ENCODE measurements around the gene CEP89.

DNA sequence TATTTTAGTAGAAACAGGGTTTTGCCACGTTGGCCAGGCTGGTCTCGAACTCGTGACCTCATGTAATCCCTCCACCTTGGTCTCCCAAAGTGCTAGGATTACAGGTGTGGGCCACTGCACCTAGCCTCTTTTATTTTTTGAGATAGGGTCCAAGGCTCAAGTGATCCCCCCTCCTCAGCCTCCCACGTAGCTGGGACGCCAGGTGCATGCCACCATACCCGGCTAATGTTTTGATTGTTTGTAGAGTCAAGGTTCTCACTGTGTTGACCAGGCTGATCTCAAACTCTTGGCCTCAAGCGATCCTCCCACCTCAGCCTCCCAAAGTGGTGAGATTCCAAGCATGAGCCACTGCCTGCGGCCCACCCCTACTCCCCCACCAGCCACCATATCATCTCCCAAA is 108.5 kb downstream of the CEP89 start:
- TF ChIP-seq, protein P1, sequence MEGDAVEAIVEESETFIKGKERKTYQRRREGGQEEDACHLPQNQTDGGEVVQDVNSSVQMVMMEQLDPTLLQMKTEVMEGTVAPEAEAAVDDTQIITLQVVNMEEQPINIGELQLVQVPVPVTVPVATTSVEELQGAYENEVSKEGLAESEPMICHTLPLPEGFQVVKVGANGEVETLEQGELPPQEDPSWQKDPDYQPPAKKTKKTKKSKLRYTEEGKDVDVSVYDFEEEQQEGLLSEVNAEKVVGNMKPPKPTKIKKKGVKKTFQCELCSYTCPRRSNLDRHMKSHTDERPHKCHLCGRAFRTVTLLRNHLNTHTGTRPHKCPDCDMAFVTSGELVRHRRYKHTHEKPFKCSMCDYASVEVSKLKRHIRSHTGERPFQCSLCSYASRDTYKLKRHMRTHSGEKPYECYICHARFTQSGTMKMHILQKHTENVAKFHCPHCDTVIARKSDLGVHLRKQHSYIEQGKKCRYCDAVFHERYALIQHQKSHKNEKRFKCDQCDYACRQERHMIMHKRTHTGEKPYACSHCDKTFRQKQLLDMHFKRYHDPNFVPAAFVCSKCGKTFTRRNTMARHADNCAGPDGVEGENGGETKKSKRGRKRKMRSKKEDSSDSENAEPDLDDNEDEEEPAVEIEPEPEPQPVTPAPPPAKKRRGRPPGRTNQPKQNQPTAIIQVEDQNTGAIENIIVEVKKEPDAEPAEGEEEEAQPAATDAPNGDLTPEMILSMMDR (IDR thresholded peaks at IDR 0.05; ENCODE audit: low read depth, low read length, poor library complexity, severe bottlenecking) = no peak
- no peak for TF ChIP-seq EZH2phosphoT487 (IDR thresholded peaks at IDR 0.05; ENCODE audit: borderline replicate concordance, low read length)

Data from DOHH2 (cell line).